Measurements from ENCODE around the gene FXN. TPM values are rescaled to one million over a fixed set of nuclear protein-coding genes. Genes with fewer than 3 reads are reported as not detected.
"Not testable (repeated sequence)": the region's sequence is repeated elsewhere in the genome, so short reads cannot be mapped to it uniquely, and the experiment has no call there.

Gene FXN
- total RNA-seq, 6 donors from 2014 or later = 1.8 to 16.5 (median 9.0) TPM

DNA sequence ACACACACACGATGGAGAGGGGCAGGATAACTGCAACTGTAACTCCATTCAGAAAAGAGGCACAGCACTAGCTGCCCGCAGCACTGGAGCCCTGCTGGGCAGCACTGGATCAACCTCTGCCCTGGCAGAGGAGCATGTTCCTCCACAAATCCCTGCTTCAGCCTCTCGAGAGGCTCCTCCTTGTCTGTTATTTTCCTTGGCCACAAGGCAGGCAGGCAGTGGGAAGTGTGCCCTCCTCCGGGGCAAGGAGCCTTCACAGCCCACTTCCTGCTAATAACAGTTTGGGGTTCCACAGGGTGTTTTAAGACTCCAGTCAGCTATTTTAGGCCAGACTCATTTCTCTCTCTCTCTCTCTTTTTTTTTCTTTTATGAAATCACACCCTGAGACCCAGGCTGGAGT, 11.8 kb downstream of the FXN start:
- DNase-seq = no peak
- peaks cover 0 to 27% (median 8%) of the 10 kb centered on the region in 4 donors for H3K36me3 ChIP-seq
- H3K27me3 ChIP-seq = no peaks in the 10 kb centered on the region
- no peak for ATAC-seq (ENCODE audit: low FRiP score in 2 of 2)
- H3K9me3 ChIP-seq = no peaks in the 10 kb centered on the region
- TF ChIP-seq, protein P1, sequence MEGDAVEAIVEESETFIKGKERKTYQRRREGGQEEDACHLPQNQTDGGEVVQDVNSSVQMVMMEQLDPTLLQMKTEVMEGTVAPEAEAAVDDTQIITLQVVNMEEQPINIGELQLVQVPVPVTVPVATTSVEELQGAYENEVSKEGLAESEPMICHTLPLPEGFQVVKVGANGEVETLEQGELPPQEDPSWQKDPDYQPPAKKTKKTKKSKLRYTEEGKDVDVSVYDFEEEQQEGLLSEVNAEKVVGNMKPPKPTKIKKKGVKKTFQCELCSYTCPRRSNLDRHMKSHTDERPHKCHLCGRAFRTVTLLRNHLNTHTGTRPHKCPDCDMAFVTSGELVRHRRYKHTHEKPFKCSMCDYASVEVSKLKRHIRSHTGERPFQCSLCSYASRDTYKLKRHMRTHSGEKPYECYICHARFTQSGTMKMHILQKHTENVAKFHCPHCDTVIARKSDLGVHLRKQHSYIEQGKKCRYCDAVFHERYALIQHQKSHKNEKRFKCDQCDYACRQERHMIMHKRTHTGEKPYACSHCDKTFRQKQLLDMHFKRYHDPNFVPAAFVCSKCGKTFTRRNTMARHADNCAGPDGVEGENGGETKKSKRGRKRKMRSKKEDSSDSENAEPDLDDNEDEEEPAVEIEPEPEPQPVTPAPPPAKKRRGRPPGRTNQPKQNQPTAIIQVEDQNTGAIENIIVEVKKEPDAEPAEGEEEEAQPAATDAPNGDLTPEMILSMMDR (IDR thresholded peaks at IDR 0.05) = no peak
- no peak for TF ChIP-seq POLR2AphosphoS5 (IDR thresholded peaks at IDR 0.05)
- no peak for TF ChIP-seq EP300 (IDR thresholded peaks at IDR 0.05)
- TF ChIP-seq POLR2A (IDR thresholded peaks at IDR 0.05) = no peak
- H3K4me3 ChIP-seq = no peak overlapping the region
- H3K27ac ChIP-seq = no peak overlapping the region
- H3K4me1 ChIP-seq = peaks cover 4 to 8% (median 7%) of the 10 kb centered on the region in 4 donors
- 68% methylated on average over 4 of the region's 4 CpGs for WGBS, 2 donors

GRCh38 chr9:69049094-69049493, 13.5 kb downstream of the FXN start:
- Histone ChIP-seq H3K4me1 (peaks cover 4 to 8% (median 7%) of the 10 kb centered on the region in 4 donors), H3K4me3 (no peak overlapping the region), H3K27ac (no peak overlapping the region), H3K27me3 (no peaks in the 10 kb centered on the region), H3K9me3 (no peaks in the 10 kb centered on the region), H3K36me3 (peaks cover 0 to 27% (median 8%) of the 10 kb centered on the region in 4 donors)
- 85 to 90% methylated on average over 6 of the region's 6 CpGs for WGBS, 2 donors
- DNase-seq (no peak), ATAC-seq (ENCODE audit: low FRiP score in 2 of 2) (peak in 1 of 2 donors; percentile 23)
- no peak for TF ChIP-seq POLR2A (IDR thresholded peaks at IDR 0.05)
- TF ChIP-seq, protein P1 (IDR thresholded peaks at IDR 0.05) = no peak
- TF ChIP-seq POLR2AphosphoS5 (IDR thresholded peaks at IDR 0.05) = no peak
- no peak for TF ChIP-seq EP300 (IDR thresholded peaks at IDR 0.05)

DNA sequence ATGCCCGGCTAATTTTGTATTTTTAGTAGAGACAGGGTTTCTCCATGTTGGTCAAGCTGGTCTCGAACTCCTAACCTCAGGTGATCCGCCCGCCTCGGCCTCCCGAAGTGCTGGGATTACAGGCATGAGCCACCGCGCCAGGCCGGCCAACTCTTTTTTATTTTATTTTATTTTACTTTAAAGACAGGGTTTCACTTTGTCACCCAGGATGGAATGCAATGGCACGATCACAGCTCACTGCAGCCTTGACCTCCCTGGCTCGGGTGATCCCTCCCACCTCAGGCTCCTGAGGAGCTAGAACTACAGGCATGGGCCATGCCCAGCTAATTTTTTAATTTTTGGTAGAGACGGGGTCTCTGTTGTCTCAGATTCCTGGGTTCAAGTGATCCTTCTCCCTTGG, 15.4 kb downstream of the FXN start:
- H3K27me3 ChIP-seq; H3K4me3 ChIP-seq; ATAC-seq (ENCODE audit: low FRiP score in 2 of 2); DNase-seq; H3K9me3 ChIP-seq; H3K27ac ChIP-seq: not testable (repeated sequence)
- Histone ChIP-seq H3K4me1 (peaks cover 0 to 15% (median 8%) of the 10 kb centered on the region in 4 donors), H3K36me3 (peaks cover 0 to 27% (median 8%) of the 10 kb centered on the region in 4 donors)
- WGBS, 2 donors = 89 to 96% methylated on average over 12 of the region's 12 CpGs

DNA sequence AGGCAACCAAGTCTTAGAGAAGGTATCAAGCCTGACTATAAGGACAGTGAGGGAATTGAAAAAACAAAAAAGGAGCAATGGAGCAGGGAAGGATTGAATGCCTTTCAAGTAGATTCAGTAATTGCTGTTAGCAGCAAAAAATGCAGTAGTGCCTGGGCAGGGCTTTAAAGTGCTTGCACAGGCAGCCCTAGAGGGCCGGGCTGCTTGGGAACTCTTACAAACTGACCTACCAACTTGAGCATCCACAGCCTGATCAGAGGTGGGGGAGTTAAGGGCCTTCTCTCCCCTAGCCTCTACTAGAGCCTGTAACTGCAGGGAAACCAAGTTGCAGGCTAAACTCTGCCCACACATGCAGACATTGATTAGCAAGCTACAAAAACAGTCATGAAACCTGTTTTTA, 19.4 kb downstream of the FXN start:
- peaks cover 0 to 4% (median 0%) of the 10 kb centered on the region in 4 donors for H3K36me3 ChIP-seq
- ATAC-seq (ENCODE audit: low FRiP score in 2 of 2) (peak; percentile 61 to 90), DNase-seq (peak in 1 of 2 donors; percentile 84)
- WGBS, 2 donors = 46 to 62% methylated on average over 1 of the region's 1 CpG
- no peaks in the 10 kb centered on the region for H3K9me3 ChIP-seq
- H3K27me3 ChIP-seq = no peaks in the 10 kb centered on the region
- H3K4me1 ChIP-seq = peaks cover 0 to 15% (median 8%) of the 10 kb centered on the region in 4 donors
- H3K27ac ChIP-seq = peak overlapping the region; percentile 8 to 75 (median 52)
- H3K4me3 ChIP-seq = no peak overlapping the region
- TF ChIP-seq POLR2AphosphoS5 (IDR thresholded peaks at IDR 0.05) = no peak
- no peak for TF ChIP-seq EP300 (IDR thresholded peaks at IDR 0.05)
- TF ChIP-seq, protein P1 (IDR thresholded peaks at IDR 0.05) = no peak
- TF ChIP-seq POLR2A (IDR thresholded peaks at IDR 0.05) = no peak

- Histone ChIP-seq H3K9me3 (no peaks in the 10 kb centered on the region), H3K27ac (peak overlapping the region in 1 of 4 donors; percentile 35)
- WGBS, 2 donors = 92 to 97% methylated on average over 4 of the region's 4 CpGs
Observed at GRCh38 chr9:69056191-69056815, 20.8 kb downstream of the FXN start.

More at GRCh38 chr9:69056191-69056815, 20.8 kb downstream of the FXN start:
- no peak overlapping the region for H3K4me3 ChIP-seq
- H3K36me3 ChIP-seq = peaks cover 0 to 4% (median 0%) of the 10 kb centered on the region in 4 donors
- no peak for ATAC-seq (ENCODE audit: low FRiP score in 2 of 2)
- no peaks in the 10 kb centered on the region for H3K27me3 ChIP-seq
- no peak for DNase-seq
- H3K4me1 ChIP-seq = peaks cover 0 to 15% (median 8%) of the 10 kb centered on the region in 4 donors
- TF ChIP-seq POLR2A (IDR thresholded peaks at IDR 0.05) (no peak), POLR2AphosphoS5 (IDR thresholded peaks at IDR 0.05) (no peak), EP300 (IDR thresholded peaks at IDR 0.05) (no peak)
- TF ChIP-seq, protein P1 (IDR thresholded peaks at IDR 0.05) = no peak
